Ovary (tissue), 3 donors: ENCODE results near the gene TSPAN4.

Experiments
- EP300 ChIP-seq: sonication (generic); formaldehyde crosslinking; IDR thresholded peaks from one replicate; pipeline ENCODE4 v1.6.1; 2017; ENCODE audit warnings: antibody characterized with exemption
- TF ChIP-seq, protein P1 (sequence below), 3 donors: fragments of 450-650 bp in 2 of 3; fragments of 200-600 bp in 1 of 3; IDR thresholded peaks; one replicate each; pipeline versions ENCODE4 v1.5.1 to v1.8.0; 2016 to 2022; ENCODE audit warnings: antibody characterized with exemption in 3 of 3, mild to moderate bottlenecking in 1 of 3
- donor health status: DM: no; HTN: no; CAD: no.

DNA sequence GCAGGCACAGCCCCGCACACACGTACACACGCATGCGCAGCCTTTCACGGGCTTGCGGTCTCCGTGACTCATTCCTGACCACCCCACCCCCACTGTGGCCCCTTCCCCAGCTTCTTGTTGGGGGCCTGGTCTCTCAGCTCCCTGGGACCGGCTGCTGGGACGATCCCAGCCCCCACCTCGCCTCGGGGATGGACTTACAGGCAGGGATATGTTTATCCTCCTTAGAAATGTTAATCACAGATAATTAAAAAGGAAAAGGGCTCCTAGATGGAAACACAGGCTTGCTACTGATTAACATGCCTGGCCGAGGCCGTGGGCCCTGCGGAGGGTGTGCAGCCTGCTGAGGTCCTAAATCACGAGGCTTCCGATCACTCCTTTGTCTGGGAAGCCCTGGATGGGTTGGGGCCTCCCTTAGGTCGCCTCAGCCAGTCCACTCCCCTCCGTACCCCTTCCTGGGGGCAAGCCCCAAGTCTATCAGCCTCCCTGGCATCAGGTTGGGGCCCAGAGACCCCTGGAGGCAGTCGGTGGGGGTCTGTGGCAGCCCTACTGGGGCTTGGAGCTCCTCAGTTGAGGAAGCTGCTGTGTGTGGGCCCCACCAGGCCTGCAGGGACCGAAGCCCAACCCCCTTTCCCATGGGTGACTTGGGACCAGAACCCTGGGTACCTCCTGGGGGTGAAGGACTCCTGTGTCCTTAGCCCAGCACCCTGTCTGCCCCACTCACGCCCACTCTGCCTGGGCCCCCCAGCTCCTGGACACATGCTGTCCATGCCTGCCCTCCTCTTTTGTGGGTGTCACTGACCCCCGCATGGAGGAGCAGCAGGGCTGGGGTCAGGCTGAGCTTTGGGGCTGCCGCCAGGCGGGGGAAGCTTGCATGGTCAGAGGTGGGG, 20.6 kb downstream of the TSPAN4 start:
- TF ChIP-seq, protein P1, sequence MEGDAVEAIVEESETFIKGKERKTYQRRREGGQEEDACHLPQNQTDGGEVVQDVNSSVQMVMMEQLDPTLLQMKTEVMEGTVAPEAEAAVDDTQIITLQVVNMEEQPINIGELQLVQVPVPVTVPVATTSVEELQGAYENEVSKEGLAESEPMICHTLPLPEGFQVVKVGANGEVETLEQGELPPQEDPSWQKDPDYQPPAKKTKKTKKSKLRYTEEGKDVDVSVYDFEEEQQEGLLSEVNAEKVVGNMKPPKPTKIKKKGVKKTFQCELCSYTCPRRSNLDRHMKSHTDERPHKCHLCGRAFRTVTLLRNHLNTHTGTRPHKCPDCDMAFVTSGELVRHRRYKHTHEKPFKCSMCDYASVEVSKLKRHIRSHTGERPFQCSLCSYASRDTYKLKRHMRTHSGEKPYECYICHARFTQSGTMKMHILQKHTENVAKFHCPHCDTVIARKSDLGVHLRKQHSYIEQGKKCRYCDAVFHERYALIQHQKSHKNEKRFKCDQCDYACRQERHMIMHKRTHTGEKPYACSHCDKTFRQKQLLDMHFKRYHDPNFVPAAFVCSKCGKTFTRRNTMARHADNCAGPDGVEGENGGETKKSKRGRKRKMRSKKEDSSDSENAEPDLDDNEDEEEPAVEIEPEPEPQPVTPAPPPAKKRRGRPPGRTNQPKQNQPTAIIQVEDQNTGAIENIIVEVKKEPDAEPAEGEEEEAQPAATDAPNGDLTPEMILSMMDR (IDR thresholded peaks at IDR 0.05) = no peak
- no peak for TF ChIP-seq EP300
